Psoas muscle (tissue), 8 donors: Measurements from ENCODE around the gene ME3. TPM values are rescaled to one million over a fixed set of nuclear protein-coding genes. Genes with fewer than 3 reads are reported as not detected.

Experiments used
- ATAC-seq, 4 donors: fragments of 200-7000 bp; cut with Tn5 transposase; one replicate each; pipeline ENCODE4 v1.9.1; 2020; ENCODE audit warnings: moderate library complexity in 3 of 4, mild to moderate bottlenecking in 2 of 4
- DNase-seq, 2 donors: peaks; one replicate each; pipeline ENCODE4 v3.0.0-alpha.2; 2020
- H3K27ac ChIP-seq: fragments of 200-600 bp; one replicate; pipeline ENCODE4 v1.8.0; 2022
- H3K27me3 ChIP-seq, 3 donors: fragments of 200-600 bp in 1 of 3; one replicate each; pipeline versions ENCODE4 v1.6.1 to v1.8.0; 2013 to 2022; ENCODE audit warnings: low read length in 2 of 3, mild to moderate bottlenecking in 2 of 3, moderate library complexity in 1 of 3; ENCODE audit not compliant: insufficient read depth in 3 of 3
- H3K36me3 ChIP-seq, 2 donors: fragments of 200-600 bp in 1 of 2; one replicate each; pipeline versions ENCODE4 v1.6.1 to v1.8.0; 2013 to 2022; ENCODE audit warnings: low read depth in 1 of 2, mild to moderate bottlenecking in 1 of 2, moderate library complexity in 1 of 2; ENCODE audit not compliant: insufficient read depth in 1 of 2
- H3K4me1 ChIP-seq: fragments of 200-600 bp; one replicate; pipeline ENCODE4 v1.8.0; 2022
- H3K4me3 ChIP-seq: fragments of 200-600 bp; one replicate; pipeline ENCODE4 v1.8.0; 2022; ENCODE audit warnings: mild to moderate bottlenecking
- H3K9me3 ChIP-seq: fragments of 200-600 bp; one replicate; pipeline ENCODE4 v1.8.0; 2022
- CTCF ChIP-seq: fragments of 200-600 bp; IDR thresholded peaks from one replicate; pipeline ENCODE4 v1.8.0; 2022; ENCODE audit warnings: antibody characterized with exemption
- WGBS, 3 donors: extraction: QIAGEN DNeasy Blood & Tissue Kit; methylation state at CpG; one replicate each; pipeline versions ENCODE4 v1.1.6 to v1.1.7; 2013; 5-methylcytosine and 5-hydroxymethylcytosine counted together
- intact Hi-C, 2 donors: fragments of 100-400 bp; cut with DNase I; formaldehyde crosslinking; loops; one replicate each; pipeline versions ENCODE4 v1.11.0 to v1.14.2; 2022
- polyA plus RNA-seq, 3 donors: library from polyadenylated mRNA; stranded (reverse); fragments of 200-250 nt; gene quantifications; one replicate each; pipeline ENCODE4 v1.2.3, GENCODE V29; 2013
- total RNA-seq, 4 donors: library from RNA; stranded (reverse); fragmentation: NEBNext Ultra II Directional in 2 of 4; extraction: Animal tissue kit (Norgen Biotek cat#: 25700) in 2 of 4; gene quantifications; one replicate each; pipeline versions ENCODE4 v1.2.1 to v1.2.4, GENCODE V29; 2021 to 2023
- donor health status: healthy with polysubstance abuse.
- donor health status: DM: no; HTN: no; CAD: no; lungs with moderate emphysema.
- donor health status: Bipolar disorder and iron deficiency.
- donor health status: healthy.
- donor health status: DM: yes; HTN: yes; CAD: no.
- donor health status: DM: no; HTN: no; CAD: no.
- donor health status: DM: no; HTN: no; CAD: no.
- donor health status: DM: yes; HTN: yes; CAD: no.

The ME3 gene
- total and polyA plus RNA-seq, 7 donors, result 5.1 to 19.5 (median 11.2) TPM

GRCh38 chr11:86676010-86676409 is 3.6 kb upstream of the ME3 start:
- Histone ChIP-seq H3K27ac (peak overlapping the region; percentile 26), H3K36me3 (no peaks in the 10 kb centered on the region), H3K4me1 (peaks cover 16% of the 10 kb centered on the region), H3K27me3 (no peaks in the 10 kb centered on the region), H3K9me3 (no peaks in the 10 kb centered on the region), H3K4me3 (no peak overlapping the region)
- intact Hi-C loops, result no loop called here
- 22 to 48% (median 24%) methylated on average over 1 of the region's 1 CpG for WGBS, 3 donors
- ATAC-seq (peak in 1 of 4 donors; percentile 11), DNase-seq (no peak)
- no peak for TF ChIP-seq CTCF

DNA sequence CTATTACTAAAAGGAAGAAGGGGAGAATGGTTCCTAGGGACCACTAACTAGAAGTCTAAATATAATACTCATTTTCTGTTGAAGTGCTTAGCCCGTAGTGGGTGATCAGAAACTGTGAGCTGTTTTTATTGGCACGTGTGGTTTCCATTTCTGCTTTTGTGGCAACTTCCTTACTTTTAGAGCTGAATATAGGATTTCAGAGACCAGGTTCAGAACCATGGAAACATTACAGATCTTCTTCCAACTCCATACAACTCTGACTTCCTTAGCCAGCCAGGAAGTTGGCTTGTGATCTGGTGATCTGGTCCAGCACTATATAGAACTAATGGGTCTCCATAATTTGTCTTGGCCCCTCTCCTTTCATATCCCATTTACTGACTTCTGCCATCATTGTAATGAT is 2.6 kb upstream of the ME3 start:
- WGBS, 3 donors, result 49 to 74% (median 64%) methylated on average over 2 of the region's 2 CpGs
- intact Hi-C loops, result no loop called here
- peaks cover 21% of the 10 kb centered on the region for H3K4me1 ChIP-seq

GRCh38 chr11:86673872-86674750 is 1.7 kb upstream of the ME3 start:
- no peaks in the 10 kb centered on the region for H3K36me3 ChIP-seq
- H3K4me3 ChIP-seq, result no peak overlapping the region
- H3K9me3 ChIP-seq, result no peaks in the 10 kb centered on the region
- TF ChIP-seq CTCF, result no peak
- peaks cover 30% of the 10 kb centered on the region for H3K4me1 ChIP-seq
- DNase-seq (no peak), ATAC-seq (no peak)
- H3K27me3 ChIP-seq, result no peaks in the 10 kb centered on the region
- peak overlapping the region; percentile 97 for H3K27ac ChIP-seq
- WGBS, 3 donors, result 86 to 88% (median 87%) methylated on average over 6 of the region's 6 CpGs
- intact Hi-C loops, result loop anchor here (5.0 kb wide), 2 partner anchors 68 to 128 kb away; partner anchors contain the start of gene PRSS23 (in 2 of the 2)

More for the DNA sequence above, 2.6 kb upstream of the ME3 start:
- Histone ChIP-seq H3K27ac (peak overlapping the region; percentile 33), H3K4me3 (no peak overlapping the region), H3K9me3 (no peaks in the 10 kb centered on the region), H3K36me3 (no peaks in the 10 kb centered on the region), H3K27me3 (no peaks in the 10 kb centered on the region)
- ATAC-seq (no peak), DNase-seq (no peak)
- TF ChIP-seq CTCF, result no peak

DNA sequence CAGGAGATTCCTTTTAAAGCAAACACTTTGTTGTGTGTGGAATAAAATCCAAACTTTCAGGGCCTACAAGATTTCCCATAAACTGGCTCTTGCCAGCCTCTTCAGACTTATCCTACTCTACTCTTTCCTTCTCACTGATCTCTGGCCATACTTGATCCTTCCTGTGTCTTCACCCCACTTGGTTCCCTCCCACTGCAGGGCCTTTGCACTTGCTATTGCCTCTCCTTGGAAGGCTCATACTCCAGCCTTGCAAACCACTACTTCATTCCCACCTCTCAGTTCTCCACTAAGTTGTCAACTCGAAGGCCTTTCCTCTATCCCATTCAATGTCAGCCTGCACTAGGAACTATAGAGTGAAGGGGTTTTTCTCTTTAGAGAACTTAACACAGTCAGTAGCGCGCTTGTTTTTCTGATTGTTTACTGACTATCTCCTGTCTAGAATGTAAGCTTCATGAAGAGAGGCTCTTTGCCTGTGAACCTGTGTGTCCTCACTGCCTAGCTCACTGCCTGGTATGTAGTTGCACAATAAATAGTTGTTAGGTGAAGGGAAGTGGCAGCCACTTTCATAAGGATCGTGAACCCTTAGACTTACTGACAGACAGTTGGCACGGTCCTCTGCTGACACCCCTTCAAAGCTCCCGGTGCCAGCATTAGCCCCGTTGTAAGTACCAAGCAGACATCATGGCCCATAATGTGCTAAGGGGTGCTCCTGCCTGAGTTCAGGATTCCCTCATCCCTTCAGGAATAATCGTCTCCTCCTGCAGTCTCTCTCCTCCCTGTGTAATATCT is 833 bp upstream of the ME3 start:
- Histone ChIP-seq H3K36me3 (no peaks in the 10 kb centered on the region), H3K4me3 (peak overlapping the region; percentile 79), H3K4me1 (peaks cover 31% of the 10 kb centered on the region), H3K9me3 (no peaks in the 10 kb centered on the region), H3K27ac (peak overlapping the region; percentile 97), H3K27me3 (no peaks in the 10 kb centered on the region)
- 66 to 82% (median 73%) methylated on average over 8 of the region's 8 CpGs for WGBS, 3 donors
- ATAC-seq (peak in 2 of 4 donors; percentile 22 to 56), DNase-seq (no peak)
- TF ChIP-seq CTCF, result no peak
- intact Hi-C loops, result loop anchor here (5.0 kb wide), 2 partner anchors 69 to 129 kb away; partner anchors contain the start of gene PRSS23 (in 2 of the 2)
